Spinal cord (tissue), 4 donors: ENCODE results near the gene AHSP. TPM values are rescaled to one million over a fixed set of nuclear protein-coding genes. Genes with fewer than 3 reads are reported as not detected.

Source experiments
- polyA plus RNA-seq, 2 donors: library from polyadenylated mRNA; unstranded; fragments of 120-200 nt; gene quantifications; one replicate each; pipeline ENCODE4 v1.2.1, GENCODE V29; 2013; ENCODE audit not compliant: insufficient read length in 2 of 2
- total RNA-seq, 2 donors: library from RNA; depleted of rRNA in 1 of 2; stranded (reverse); fragments of 120-200 nt in 1 of 2; fragments of >200 nt in 1 of 2; gene quantifications; one replicate each; pipeline versions ENCODE4 v1.2.3 to v1.2.4, GENCODE V29; 2013 to 2014

AHSP gene
- total and polyA plus RNA-seq, 4 donors: 4.2 to 114 (median 25.9) TPM

Other genes starting within 250 kb of the AHSP start
- gene ITGAX, start 172.7 kb upstream of the AHSP start, total RNA-seq: 1 to 10 TPM; 2.8 to 7.2 TPM
- gene ITGAX, start 172.7 kb upstream of the AHSP start, polyA plus RNA-seq: 1 to 10 TPM; 7.0 to 9.3 TPM
- under 1 TPM in 1 of 2 donors, not detected in 1; 0.06 TPM for gene ITGAD, start 134.6 kb upstream of the AHSP start, total RNA-seq
- gene ITGAD, start 134.6 kb upstream of the AHSP start, polyA plus RNA-seq: under 1 TPM in 1 of 2 donors, not detected in 1; 0.50 TPM
- not detected for gene COX6A2, start 99.5 kb upstream of the AHSP start, total RNA-seq
- gene COX6A2, start 99.5 kb upstream of the AHSP start, polyA plus RNA-seq: 1 to 10 TPM; 1.0 to 3.2 TPM
- 1 to 10 TPM; 1.9 TPM for gene ZNF843, start 85.1 kb upstream of the AHSP start, total RNA-seq
- 1 to 10 TPM; 6.1 to 8.6 TPM for gene ZNF843, start 85.1 kb upstream of the AHSP start, polyA plus RNA-seq
- gene ARMC5, start 68.4 kb upstream of the AHSP start, total RNA-seq: 10 to 100 TPM in 1 of 2 donors, 1 to 10 TPM in 1; 8.6 to 10.1 TPM
- 10 to 100 TPM; 23.9 to 24.7 TPM for gene ARMC5, start 68.4 kb upstream of the AHSP start, polyA plus RNA-seq
- 10 to 100 TPM in 1 of 2 donors, 1 to 10 TPM in 1; 8.1 to 14.3 TPM for gene TGFB1I1, start 55.7 kb upstream of the AHSP start, total RNA-seq
- 10 to 100 TPM; 15.8 to 22.7 TPM for gene TGFB1I1, start 55.7 kb upstream of the AHSP start, polyA plus RNA-seq
- 1 to 10 TPM in 1 of 2 donors, under 1 TPM in 1; 0.40 to 1.3 TPM for gene SLC5A2, start 44.8 kb upstream of the AHSP start, total RNA-seq
- gene SLC5A2, start 44.8 kb upstream of the AHSP start, polyA plus RNA-seq: 10 to 100 TPM; 11.0 to 13.6 TPM
- gene RUSF1, start 19.5 kb upstream of the AHSP start, total RNA-seq: 10 to 100 TPM; 45.0 to 53.1 TPM
- gene RUSF1, start 19.5 kb upstream of the AHSP start, polyA plus RNA-seq: 100 to 1,000 TPM in 1 of 2 donors, 10 to 100 TPM in 1; 76.9 to 102 TPM